Stimulated activated CD4-positive, alpha-beta T cell treated with anti-CD3 and anti-CD28 coated beads, Interleukin-4, amount 100 ng/mL, for 4 hours (primary cell): Measurements from ENCODE around the gene SUMF1.

Source experiments
- DNase-seq, 2 experiments: peaks; one replicate each; pipeline ENCODE4 v3.0.0-alpha.2; 2020

The SUMF1 gene

DNA sequence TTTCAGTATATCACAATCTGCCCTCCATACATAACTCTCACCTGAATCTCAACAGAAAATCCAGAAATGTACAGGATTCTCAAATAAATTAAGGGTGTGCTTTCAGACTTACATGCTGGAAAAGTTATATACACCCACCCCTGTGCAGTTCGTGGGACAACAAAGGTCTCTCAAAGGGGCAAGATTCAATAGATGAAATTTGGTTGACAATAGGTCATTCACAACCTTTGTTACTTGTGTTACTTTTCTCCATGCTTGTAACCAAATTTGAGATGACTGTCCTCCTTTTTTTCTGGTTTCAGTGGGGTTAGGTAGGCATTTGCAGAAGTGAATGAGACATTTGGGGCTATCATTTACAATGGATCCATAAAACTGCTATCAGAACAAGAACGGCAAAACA, 91.2 kb downstream of the SUMF1 start:
- DNase-seq, result no peak

DNA sequence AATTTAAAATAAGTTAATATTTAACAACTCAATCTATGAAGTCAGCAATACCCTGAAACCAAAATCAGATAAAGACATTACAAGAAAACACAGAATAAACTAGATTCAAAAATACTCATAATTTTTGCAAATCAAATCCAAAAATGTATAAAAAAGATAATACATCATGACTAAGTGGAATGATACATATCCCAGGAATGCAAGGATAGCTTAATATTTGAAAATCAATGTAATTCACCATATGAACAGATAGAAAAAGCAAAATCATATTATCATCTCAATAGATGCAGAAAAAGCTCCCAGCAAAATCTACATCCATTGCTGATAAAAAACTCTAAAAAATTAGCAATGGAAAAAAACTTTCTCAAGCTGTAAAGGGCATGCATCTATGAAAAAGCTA, 93.4 kb downstream of the SUMF1 start:
- DNase-seq, result no peak

DNA sequence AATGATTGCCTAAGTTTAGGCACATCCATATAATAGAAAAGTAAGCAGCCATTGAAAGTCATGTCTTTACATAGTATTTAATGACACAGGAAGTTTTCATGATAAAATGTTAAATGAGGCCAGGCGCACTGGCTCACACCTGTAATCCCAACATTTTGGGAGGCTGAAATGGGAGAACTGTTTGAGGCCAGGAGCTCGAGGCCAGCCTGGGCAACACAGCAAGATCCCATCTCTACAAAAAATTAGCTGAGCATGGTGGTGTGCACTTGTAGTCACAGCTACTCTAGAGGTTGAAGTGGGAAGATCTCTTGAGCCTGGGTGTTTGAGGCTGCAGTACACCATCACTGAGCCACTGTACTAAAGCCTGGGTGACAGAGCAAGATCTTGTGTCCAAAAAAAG, 104.5 kb downstream of the SUMF1 start:
- DNase-seq, result no peak

DNA sequence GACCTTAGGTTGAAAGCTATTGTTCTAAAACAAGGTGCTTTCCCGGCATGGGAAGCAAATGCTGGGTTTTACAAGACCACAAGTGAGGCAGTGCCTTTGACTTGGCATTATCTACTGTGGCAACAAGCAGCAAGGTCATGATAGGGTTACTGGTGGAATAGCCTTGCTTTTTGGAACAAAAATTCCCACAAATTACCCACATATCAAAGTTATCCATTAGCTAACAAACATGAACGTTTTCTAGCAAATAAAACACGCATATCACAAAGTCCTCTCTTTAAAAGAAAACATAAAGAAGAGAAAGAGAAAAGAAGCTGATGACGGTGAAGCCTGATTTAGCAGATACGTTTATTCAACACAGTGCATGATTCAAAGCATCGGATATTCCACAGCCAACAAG, 106.3 kb downstream of the SUMF1 start:
- no peak for DNase-seq

DNA sequence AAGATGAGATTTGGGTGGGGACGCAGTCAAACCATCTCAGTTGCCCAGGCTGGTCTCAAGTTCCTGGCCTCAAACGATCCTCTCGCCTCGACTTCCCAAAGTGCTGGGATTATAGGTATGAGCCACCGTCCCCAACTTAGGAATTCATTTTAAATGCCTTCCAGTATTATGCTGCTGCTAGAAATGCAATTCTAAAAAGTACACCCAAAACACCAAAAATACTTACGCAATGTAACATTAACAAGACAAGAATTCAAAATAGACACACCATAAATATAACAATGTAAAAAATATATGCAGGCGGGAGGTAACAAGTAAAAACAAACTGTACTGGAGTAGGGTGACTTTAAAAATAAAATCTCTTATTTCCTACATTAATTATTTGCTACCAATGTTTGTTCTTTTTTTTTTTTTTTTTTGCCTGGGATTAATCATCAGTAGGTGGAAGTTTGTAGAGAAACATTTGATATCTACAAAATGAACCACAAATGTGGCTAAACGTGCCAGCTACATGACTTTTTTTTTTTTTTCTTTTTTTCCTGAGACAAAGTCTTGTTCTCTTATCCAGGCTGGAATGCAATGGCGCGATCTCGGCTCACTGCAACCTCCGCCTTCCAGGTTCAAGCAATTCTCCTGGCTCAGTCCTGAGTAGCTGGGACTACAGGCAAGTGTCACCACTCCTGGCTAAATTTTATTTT, 107.1 kb downstream of the SUMF1 start:
- no peak for DNase-seq

DNA sequence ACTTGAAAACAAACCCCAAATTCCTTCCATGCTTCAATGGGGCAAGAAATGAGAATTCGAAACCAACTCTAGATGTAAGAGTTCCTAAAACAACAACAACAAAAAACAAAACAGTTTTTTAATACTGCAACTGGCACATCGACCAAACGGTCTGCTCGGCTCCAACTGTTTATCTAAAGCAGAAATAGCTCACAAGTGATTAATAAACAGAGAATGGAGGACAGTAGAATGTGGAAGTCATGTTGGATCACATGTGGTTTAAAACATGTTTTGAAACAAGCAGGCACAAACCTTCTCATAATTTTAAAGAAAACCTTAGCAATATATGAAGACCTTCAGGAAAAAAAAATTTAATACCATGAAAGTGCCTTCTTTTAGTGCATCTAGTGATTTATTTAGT, 108.8 kb downstream of the SUMF1 start:
- DNase-seq, result no peak

DNA sequence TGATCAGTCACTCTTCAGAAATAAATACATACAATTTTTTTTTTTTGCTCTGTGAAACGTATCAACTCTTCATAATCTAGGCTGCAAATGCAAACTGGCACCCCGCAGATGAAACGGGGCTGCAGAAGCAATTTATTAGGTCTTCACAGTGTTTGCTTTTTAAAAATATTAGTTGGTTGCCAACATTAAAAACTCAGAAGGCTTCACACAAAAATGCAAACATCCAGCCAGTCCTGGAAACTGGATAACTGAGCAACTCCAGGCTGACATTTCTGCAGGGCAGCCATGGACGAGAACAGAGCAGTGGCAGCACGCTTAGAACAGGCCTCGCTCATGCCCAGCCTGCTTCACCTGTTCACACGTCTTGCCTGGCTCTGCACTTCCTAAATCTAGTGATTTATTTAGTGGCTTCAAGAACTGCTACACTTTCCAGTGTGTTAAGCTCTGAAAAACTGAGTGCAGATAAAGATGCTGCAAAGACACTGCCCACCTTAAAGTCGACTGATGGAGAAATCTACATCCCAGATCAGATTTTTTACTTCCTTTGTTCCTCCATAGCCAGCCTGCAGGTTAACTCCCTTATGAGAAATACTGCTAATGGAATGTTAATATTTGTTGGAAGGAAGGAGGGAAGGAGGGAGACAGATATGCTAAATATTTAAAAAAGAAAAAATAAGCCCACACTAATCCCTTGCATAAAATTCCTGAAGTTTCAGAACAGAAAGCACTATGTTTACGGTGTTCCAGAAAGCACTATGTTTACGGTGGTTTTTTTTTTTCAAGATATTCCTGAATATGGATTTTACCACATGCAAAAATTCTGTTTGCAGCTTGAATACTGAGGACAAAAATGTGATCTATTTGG, 110.3 kb downstream of the SUMF1 start:
- no peak for DNase-seq

DNA sequence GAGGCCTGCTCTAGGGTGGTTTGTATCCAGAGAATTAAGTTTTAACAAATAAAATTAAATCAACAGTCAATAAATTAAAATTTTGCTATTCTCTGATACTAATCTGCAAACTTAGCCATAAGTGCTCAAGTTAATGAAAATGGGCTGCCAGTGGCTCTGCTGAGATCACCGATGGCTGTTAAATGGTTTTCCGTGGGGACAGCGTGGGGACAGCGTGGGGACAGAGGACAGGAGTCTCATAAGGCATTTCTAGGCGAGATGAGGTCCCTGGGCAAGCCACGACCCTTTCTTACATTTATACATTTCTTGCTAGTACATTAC, 110.9 kb downstream of the SUMF1 start:
- no peak for DNase-seq

DNA sequence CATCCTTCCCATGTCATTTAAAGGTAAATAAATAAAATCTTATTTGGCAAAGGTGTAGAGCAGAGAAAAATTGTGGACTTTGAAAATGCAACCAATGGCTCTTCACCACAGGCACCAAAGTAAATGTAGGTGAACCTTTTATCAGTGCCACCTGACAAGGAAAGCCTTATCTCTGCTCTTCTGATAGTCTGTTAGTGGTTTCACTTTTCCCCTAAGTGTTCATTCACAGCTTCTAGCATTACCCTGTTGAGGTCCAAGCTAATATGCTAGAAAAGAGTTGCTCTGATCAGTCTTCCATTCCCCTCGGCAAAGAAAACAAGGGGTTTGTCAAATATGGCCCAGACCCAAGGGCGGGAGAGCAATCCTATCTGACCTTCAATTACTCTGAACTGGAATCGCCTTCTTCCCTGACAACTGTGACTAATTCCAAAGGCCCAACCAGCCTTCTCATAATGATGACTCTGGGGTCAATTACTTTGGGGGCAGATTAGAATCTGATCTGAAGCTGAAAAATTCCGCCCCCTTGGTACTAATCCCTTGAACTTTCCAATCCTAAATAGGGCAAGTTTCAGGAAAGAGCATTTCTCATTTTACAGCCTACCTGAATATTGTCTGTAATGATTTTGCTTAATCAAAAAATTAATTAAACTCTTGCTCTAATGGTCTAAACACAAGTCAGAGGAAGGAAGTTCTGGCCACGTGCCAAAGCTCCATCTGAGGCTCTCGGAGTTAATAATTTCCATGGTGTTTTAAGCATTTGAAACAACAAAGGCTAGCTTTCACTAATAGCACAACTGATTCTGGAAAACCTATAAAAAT, 111.5 kb downstream of the SUMF1 start:
- DNase-seq, result no peak

DNA sequence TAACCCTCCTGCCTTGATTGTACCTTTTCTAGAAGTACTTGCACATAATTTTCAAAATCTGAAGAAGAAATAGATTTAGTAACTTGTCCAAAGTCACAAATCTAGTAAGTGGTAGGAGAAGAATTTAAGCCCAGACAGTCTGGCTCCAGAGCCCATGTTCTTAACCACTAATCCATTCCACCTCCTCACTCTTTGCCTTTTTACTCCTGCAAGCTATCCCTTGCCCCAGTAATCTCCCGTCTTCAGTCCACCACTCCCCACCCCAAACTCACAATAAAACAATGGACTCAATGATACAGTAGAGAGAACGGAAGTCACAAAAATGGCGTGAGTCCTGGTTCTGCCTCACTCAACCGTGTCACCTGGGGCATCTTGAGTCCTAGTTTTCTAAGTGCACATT, 115.2 kb downstream of the SUMF1 start:
- no peak for DNase-seq

DNA sequence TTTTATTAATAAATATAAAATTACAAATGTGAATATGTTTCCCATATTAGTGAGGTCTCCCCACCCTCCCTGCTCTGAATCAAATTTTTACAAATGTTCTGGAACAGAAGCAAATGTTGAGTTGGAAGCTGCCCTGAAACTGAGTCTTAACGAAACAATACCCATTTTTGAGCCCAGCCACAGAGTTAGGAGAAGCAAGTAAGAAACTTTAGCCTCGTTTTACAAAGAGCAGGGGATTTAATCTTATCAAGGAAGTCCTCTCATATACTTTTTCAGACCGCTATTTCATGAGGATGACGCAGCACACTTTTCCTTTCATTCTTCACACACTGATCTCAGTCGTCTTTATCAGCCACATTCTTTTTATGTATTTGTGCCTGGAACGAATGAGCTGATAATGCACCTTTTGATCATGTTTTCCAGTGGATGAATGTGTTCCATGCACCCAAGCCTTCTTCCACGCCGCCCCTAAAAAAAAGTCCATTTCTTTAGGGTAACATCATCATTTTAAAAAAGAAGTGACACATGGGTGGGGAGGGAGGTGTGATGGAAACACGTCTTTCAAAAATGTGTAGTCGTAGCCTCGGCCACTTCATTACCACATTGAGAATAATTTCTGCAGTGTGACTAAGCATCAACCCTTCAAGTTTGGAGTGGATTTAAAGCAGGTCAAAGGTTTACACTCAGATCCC, 115.8 kb downstream of the SUMF1 start:
- DNase-seq, result peak; percentile 7 to 62

DNA sequence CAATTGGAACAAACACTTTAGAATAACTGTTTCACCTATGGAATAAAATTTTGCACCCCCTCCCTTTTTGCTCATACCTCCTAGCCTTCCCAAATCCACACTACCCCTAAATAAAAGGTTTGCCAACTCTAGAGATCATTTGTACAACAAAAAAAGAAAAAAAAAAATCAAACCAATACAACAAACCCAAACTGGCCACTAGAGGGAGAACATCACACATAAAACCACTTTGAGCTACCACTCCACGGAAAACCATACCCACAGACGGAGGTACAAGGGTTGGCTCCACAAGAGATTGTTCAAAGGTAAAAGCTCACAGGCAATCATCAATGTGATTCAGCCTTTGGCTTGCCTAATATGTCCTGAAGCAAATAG, 116.3 kb downstream of the SUMF1 start:
- peak in 1 of 2 experiments; percentile 51 for DNase-seq

DNA sequence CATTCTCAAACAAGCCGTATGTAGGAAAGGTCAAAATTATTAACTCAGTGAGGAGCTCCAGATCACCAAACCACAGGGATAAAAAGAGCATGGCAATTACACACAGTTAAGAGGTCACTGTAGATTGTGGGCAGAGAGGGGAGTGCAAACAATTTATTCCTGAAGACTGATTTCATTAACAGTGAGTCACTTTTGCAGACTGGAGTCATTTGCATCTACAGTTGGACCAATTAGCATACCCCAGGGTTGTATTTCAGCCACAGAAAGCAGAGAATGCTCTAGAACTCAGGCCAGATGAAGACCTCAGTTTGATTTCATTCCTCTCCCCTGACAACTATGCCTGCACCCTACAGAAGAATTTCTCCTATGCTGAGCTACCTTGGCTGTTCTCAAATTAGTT, 123.8 kb downstream of the SUMF1 start:
- no peak for DNase-seq

DNA sequence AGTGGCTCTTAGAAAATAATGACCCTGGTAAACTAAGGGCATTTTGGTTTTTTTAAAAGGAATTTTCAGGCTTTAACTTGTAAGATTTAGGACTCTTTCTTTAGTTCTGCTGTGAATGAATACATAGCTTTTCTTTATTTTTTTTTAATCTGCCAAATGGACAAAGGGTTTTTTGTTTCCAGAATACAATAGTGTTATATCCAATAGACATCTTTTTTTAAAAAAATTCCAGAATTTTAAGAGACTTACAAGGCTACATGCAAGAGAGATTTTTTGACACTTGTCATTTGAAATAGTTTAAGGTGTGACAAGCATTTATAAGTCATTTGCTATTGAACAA, 125.8 kb downstream of the SUMF1 start:
- no peak for DNase-seq

DNA sequence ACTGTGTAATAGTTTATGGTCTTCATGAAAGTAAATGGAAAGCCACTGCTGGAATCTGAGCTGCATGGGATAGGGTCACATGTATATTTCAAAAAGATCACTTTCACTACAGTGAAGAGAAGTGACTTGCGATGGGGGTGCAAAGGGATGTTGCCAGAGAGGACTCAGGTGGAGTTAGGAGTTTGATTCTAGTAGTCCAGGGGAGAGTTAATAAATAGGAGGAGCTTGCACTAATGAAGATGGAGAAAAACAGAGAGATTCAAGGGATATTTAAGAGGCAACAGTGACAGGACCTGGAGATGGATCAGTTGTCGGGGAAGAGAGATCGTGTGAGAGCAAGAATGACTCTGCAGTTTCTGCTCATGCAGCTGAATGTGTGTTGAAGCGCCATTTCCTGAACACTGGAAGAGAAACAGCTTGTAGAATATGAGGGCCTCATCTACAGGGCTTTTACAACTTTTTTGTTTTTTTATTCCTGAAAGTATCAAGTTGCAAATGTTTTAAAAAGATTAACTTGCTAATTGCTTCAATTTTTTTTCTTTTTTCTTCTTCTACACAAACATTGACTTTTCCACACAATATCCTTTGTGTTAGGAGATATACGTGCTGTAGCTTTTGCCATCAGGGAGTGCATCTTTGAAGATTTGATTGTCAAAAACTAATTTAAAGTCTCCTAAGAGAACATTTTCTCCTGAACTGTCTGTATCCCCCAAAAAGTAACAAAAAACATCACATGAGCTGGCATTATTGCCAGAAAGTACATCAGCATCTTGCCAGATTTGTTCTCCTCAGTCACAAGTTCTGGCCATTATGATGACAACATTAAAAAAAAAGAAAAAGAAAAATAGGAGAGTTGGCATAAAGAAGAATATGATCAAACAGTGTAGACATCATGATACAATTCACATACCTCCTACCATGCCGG, 126.4 kb downstream of the SUMF1 start:
- no peak for DNase-seq

DNA sequence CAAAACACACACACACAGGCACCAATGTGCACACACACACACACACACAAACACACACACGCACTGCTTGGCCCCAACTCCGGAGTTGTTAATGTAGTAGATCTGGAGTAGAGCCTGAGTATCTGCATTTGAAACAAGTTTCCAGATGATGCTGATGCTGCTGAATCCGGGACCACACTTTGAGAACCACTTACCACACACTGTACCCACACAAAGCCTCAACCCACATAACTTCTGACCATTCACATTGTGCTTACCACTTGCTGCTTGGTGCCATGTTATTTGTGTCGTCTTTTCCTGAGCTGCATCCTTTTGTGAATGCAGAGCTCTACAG, 127.0 kb downstream of the SUMF1 start:
- no peak for DNase-seq

DNA sequence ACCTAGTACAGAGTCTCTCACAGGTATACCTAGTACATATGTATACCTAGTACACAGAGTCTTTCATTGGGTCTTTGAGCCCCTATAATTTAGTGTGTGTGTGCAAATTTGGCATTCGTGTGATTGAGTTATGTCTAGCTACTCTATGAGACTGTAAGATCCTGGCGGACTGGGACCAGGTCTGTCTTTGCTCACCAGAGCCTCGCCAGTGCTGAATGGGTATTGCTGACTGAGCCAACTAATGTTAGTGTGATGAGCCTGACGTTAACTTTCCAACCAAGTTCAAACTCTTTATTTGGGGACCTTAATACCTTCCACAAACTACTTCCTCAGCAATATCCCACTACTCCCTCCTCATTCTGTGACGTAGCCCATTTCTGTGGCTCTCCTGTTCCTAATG, 128.3 kb downstream of the SUMF1 start:
- no peak for DNase-seq

DNA sequence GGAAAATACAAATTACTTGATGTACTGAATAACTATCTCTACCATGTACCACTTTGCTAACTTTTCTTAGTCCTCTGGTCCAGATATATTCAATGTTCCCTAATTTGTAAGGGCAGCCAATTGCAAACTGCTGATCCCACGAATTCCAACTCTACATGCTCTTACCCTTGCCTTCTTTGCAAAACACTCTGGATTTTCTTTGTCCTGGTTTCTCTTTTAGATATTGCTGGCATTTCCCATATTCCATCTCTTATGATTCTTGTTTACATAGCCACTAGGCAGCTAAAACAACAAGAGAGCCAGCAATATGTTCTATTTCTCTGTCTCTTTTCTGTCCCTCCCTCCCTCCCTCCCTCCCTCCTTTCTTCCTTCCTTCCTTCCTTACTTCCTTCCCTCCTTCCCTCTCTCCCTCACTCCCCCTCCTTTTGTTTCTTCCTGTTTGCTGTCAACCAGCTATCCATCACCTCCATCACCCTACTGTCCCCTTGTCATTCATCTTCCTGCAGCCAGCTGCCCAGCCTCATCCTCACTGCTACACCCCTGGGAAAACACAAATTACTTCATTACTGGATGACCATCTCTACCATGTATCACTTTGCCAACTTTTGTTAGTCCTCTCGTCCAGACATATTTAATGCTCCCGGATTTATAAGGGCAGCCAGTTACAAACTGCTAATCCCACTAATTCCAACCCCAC, 130.1 kb downstream of the SUMF1 start:
- no peak for DNase-seq

DNA sequence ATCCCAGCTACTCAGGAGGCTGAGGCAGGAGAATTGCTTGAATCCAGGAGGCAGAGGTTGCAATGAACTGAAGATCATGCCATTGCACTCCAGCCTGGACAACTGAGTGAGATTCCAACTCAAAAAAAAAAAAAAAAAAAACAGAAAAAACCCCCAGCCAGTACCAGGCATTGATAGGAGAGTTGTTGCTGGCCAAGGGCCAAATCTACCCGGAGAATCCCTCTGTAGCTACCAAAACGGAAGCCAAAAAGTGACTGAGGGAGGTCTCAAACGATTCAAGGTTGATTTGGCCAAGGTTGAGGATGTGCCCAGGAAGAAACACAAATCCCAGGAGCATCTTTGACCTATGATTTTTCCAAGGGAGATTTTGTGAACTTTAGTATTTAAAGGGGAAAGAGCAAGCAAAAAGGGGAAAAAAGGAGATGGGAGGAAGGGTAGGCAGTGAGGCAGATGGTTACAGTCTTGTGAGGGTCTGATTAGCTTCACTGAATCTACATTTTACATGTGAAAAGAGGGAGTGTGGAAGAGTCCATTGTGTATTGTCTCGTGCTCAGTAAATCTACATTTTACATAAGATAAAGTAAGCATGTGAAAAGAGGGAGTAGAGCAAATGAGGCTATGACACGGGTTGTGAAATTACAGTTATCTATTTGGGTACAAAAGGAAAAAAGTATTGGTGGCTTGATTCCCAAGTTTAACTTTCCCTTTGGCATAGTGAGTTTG, 131.1 kb downstream of the SUMF1 start:
- DNase-seq, result no peak

DNA sequence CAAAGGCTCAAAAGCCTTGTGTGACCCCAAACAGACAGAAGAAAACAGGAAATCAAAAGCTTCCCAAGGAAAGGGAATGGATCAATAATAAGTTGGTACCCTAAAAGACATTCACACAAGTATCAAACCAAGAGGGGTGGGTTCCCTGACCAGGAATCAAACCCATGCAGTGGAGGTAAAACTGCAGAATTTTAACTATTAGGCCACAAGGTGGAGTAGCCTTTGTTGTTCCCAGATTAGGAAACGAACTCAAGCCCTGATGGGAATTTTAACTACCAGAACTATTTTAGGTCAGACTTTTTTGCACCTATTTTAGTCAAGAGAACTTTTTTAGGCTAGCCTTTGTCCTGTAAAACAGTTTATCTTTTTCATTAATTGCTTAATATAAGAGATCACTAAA, 132.5 kb downstream of the SUMF1 start:
- no peak for DNase-seq

DNA sequence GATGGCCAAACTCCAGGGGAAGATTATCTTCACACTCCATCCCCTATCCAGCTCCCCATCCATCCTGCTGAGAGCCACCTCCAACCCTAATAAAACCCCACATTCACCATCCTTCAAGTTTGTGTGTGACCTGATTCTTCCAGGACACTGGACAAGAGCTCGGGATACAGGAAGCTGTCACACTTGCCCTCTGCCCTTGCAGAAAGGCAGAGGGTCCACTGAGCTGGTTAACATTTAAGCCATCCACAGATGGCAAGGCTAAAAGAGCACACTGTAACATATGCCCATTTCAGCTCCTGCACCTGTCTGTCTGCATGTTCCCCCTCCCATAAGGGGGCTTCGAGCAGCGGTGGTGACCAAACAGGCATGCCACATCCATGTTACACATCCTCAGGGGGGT, 134.1 kb downstream of the SUMF1 start:
- no peak for DNase-seq
